SK-N-MC (cell line): ENCODE data around the gene RUNX2.

ENCODE experiments used
- EZH2 ChIP-seq: fragments of 200-600 bp; sonication (generic); IDR thresholded peaks from one replicate; pipeline ENCODE4 v1.6.1; 2017; ENCODE audit warnings: antibody characterized with exemption
- FOXP2 ChIP-seq: optimal IDR thresholded peaks from 2 replicates; pipeline ENCODE3; 2011; ENCODE audit warnings: mild to moderate bottlenecking, moderate library complexity; ENCODE audit not compliant: insufficient read depth; ENCODE audit errors: extremely low read length, control extremely low read depth
- POLR2AphosphoS5 ChIP-seq: IDR thresholded peaks from 2 replicates; pipeline ENCODE4 v1.6.1; 2012; ENCODE audit warnings: mild to moderate bottlenecking, low read depth, low read length, borderline replicate concordance

GRCh38 chr6:45521226-45521625 lies 193.1 kb downstream of the RUNX2 start:
- TF ChIP-seq POLR2AphosphoS5, result no peak
- no peak for TF ChIP-seq EZH2
- TF ChIP-seq FOXP2, result no peak
